Tongue (tissue), 2 donors: ENCODE measurements around the gene GARS1. TPM values are rescaled to one million over a fixed set of nuclear protein-coding genes. Genes with fewer than 3 reads are reported as not detected.
"Not testable (repeated sequence)": the region's sequence is repeated elsewhere in the genome, so short reads cannot be mapped to it uniquely, and the experiment has no call there.

Experiments
- DNase-seq: peaks from one replicate; pipeline ENCODE4 v3.0.0-alpha.2; 2015
- total RNA-seq: library from RNA; depleted of rRNA; stranded (reverse); fragments of >200 nt; gene quantifications from one replicate; pipeline ENCODE4 v1.2.3, GENCODE V29; 2014

Gene GARS1
- total RNA-seq, 1 donor from 2014 or later, result 45.3 TPM

- DNase-seq, result peak; percentile 5
Observed at GRCh38 chr7:30625283-30625682, 30.6 kb downstream of the GARS1 start.

- DNase-seq, result no peak
Observed at GRCh38 chr7:30627026-30627425, 32.3 kb downstream of the GARS1 start.

GRCh38 chr7:30630986-30631385 is 36.3 kb downstream of the GARS1 start:
- DNase-seq, result no peak

- DNase-seq, result no peak
Observed at GRCh38 chr7:30633223-30633622, 38.5 kb downstream of the GARS1 start.

GRCh38 chr7:30634193-30634626 is 39.5 kb downstream of the GARS1 start:
- no peak for DNase-seq

- no peak for DNase-seq
Observed at GRCh38 chr7:30634634-30635201, 40.0 kb downstream of the GARS1 start.

- DNase-seq, result no peak
Observed at GRCh38 chr7:30635798-30636197, 41.1 kb downstream of the GARS1 start.

- DNase-seq, result not testable (repeated sequence)
Observed at GRCh38 chr7:30642322-30642721, 47.6 kb downstream of the GARS1 start.

- no peak for DNase-seq
Observed at GRCh38 chr7:30642789-30643188, 48.1 kb downstream of the GARS1 start.

GRCh38 chr7:30644286-30644955 is 49.7 kb downstream of the GARS1 start:
- DNase-seq, result no peak

- DNase-seq, result no peak
Observed at GRCh38 chr7:30645661-30646060, 51.0 kb downstream of the GARS1 start.

GRCh38 chr7:30646154-30646553 is 51.5 kb downstream of the GARS1 start:
- DNase-seq, result no peak

GRCh38 chr7:30647589-30648364 is 53.1 kb downstream of the GARS1 start:
- DNase-seq, result peak; percentile 23

- no peak for DNase-seq
Observed at GRCh38 chr7:30648744-30649540, 54.3 kb downstream of the GARS1 start.

GRCh38 chr7:30649717-30650420 is 55.2 kb downstream of the GARS1 start:
- no peak for DNase-seq

- DNase-seq, result no peak
Observed at GRCh38 chr7:30650421-30650808, 55.7 kb downstream of the GARS1 start.

GRCh38 chr7:30652132-30652531 is 57.5 kb downstream of the GARS1 start:
- DNase-seq, result no peak

- DNase-seq, result no peak
Observed at GRCh38 chr7:30652698-30653641, 58.3 kb downstream of the GARS1 start.

- DNase-seq, result no peak
Observed at GRCh38 chr7:30654296-30655090, 59.8 kb downstream of the GARS1 start.
